GM21737 (cell line): Measurements from ENCODE around the gene CARNS1.
A peak's percentile ranks its signal among the peaks of the same experiment; 100 is the strongest.

Source experiments
- ATAC-seq: cut with Tn5 transposase; IDR thresholded peaks from one replicate; pipeline ENCODE4 v1.9.1; 2021; ENCODE audit warnings: mild to moderate bottlenecking, moderate library complexity; ENCODE audit not compliant: unreplicated experiment

The CARNS1 gene

DNA sequence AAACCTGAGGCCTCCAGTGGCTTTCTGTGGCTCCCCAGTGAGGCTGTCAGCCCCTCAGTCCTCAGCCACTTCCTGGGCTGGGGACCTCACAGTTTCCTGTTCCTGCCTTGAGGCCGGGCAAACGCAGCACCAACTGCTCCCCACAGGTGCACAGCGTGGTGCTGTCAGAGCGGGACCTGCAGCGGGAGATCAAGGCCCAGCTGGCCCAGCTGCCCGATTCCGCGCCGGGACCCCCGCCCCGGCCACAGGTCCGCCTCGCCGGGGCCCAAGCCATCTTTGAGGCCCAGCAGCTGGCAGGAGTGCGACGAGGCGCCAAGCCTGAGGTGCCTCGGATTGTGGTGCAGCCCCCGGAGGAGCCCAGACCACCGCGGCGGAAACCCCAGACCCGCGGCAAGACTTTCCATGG lies 6.2 kb upstream of the CARNS1 start:
- ATAC-seq = peak; percentile 43

DNA sequence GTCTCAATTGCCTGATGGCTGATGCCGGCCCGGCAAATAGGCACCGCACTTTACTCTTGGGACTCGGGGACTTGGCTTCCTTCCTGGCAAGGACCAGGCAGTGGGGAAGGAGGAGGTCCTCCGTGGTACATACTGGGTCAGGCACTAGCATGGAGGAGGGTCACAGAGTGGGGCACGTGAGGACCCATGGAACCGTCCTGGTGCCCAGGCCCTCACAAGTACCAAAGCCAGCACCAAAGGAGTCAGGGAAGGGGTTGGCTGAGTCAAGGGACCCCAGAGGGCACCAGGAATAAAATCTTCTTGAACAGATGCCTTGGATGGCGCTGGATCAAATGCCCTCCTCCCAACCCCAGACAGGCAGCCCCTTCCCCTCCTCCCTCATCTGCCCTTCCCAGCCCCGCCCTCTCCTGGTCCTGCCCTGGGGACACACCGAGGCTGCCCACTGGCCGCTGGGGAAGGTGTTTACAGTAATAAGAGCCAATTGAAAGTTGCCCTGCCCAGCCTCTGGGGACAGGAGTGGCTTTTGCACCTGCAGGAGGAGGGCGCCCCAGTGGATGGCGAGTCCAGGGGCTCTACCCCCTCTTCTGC lies 5.6 kb upstream of the CARNS1 start:
- no peak for ATAC-seq

- ATAC-seq = no peak
Observed at GRCh38 chr11:67410369-67410831, 5.1 kb upstream of the CARNS1 start.

DNA sequence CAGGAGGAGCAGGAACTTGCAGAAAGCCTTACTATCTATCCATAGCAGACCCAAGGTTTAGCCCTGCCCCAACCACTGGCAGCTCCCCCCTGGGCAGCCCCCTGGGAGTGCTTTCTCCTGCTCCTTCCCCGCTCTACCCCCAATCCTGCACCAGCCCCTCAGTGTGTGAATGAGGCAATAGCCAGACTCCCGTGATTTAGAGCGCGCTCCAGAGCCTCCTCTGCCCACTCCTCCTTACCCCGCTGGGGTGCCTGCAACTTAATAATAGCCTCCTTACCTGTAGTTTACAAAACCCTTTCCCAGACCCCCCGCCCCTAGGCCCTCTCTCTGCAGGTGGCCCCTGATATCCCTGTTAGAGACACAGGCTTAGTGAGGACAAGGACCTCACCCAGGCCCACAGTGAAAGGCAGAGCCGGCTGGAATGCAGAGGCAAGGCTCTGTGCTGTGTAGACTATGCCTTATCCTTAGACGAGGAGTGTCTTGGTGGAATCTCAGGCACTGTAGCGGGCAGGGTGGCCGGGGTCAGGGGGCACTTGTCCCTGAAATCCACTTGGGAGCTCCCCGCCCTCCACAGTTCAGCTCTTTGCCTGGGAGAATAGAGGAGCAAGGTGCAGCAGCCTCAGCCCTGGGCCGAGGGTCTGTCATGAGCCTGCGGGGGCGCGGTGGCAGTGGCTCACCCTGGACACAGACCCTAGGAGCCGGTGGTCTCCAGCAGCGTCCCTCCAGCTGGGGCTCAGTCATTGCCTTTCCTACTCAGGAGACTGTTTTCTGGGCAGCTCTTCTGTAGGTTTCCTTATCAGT lies 4.3 kb upstream of the CARNS1 start:
- no peak for ATAC-seq

- no peak for ATAC-seq
Observed at GRCh38 chr11:67411785-67412152, 3.7 kb upstream of the CARNS1 start.

GRCh38 chr11:67412495-67413179 lies 2.8 kb upstream of the CARNS1 start:
- no peak for ATAC-seq

GRCh38 chr11:67413266-67413849 lies 2.1 kb upstream of the CARNS1 start:
- no peak for ATAC-seq

- ATAC-seq = no peak
Observed at GRCh38 chr11:67416416-67417335, 1.2 kb downstream of the CARNS1 start.

- no peak for ATAC-seq
Observed at GRCh38 chr11:67417425-67417824, 1.9 kb downstream of the CARNS1 start.

GRCh38 chr11:67418476-67419281 lies 3.2 kb downstream of the CARNS1 start:
- ATAC-seq = no peak

- no peak for ATAC-seq
Observed at GRCh38 chr11:67419325-67420049, 4.0 kb downstream of the CARNS1 start.

DNA sequence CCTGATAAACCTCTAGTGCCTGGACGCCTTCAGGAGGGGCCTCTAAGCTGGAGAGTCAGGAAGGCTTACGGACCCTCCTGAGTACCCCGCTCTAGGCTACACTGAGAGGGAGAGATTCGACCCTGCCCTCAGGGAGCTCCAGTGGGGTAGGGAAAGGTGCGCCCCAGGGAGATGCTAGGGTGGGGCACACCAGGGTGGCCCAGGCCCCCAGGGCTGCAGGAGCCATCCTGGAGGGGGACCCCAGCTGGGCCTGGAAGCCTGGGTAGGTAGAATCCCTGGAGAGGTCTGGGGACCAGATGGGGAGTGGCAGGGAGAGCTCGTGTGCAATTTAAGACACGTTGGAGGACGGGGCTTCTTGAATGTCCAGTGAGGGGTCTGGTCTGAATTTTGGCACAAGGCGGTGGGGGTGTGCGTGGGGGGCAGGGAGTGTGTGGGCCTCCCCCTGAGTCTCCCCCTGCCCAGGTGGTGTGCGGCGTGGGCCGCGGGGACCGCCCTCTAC lies 4.7 kb downstream of the CARNS1 start:
- no peak for ATAC-seq

DNA sequence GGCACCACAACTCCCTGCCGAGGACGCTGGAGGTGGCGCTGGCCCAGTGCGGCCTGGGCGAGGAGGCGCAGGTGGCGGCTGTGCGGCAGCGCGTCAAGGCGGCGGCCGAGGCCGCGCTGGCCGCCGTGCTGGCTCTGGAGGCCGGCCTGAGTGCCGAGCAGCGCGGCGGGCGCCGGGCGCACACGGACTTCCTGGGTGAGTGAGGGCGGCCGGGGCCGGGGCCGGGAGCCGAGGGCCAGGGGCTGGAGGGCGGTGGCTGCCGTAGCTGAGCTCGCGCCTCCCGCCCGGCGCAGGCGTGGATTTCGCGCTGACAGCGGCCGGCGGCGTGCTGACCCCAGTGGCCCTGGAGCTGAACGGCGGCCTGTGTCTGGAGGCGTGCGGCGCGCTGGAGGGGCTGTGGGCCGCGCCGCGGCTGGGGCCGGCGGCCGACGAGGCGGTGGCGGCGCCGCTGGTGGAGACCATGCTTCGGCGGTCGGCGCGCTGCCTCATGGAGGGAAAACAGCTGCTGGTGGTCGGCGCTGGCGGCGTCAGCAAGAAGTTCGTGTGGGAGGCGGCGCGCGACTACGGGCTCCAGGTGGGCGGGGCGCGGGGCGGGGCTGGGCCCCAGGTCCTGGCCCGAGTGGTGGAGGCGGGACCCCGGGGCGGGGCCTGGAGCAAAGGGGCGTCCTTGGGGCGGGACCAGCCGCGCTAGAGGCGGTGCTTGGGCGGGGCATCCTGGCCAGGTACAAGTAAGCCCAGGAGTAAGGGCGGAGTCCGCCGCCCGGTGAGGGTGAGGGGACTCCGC lies 5.4 kb downstream of the CARNS1 start:
- peak; percentile 80 for ATAC-seq

GRCh38 chr11:67421430-67422031 lies 6.1 kb downstream of the CARNS1 start:
- no peak for ATAC-seq

DNA sequence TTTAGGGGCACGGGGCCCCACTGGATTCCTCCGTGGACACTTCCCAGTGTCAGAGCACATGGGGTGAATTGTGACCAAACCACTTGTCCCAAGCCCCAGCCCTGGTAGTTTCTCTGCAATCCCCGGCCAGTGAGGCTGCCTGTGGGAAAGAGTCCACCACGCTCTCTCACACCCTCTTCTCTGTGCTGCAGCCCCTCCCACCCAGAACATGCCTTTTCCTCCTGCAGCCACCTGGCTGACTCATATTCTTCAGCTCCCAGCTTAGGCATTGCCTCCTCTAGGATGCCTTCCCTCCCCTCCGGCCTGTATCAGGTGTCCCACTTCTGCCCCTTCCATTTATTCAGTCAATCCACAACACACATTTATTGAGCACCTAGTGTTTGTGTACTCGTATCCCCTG lies 7.4 kb downstream of the CARNS1 start:
- ATAC-seq = no peak

DNA sequence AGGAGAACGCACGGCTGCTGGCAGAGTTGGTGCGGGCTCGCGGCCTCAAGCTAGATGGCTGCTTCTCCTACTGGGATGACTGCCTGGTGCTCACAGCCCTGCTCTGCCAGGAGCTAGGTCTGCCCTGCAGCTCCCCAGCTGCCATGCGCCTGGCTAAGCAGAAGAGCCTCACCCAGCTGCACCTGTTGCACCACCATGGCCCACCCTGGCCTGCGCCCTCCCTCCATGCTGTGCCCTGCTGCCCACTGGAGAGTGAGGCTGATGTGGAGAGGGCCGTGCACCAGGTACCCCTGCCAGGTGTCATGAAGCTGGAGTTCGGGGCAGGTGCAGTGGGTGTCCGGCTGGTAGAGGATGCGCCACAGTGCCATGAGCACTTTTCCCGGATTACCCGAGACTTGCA lies 8.0 kb downstream of the CARNS1 start:
- no peak for ATAC-seq

DNA sequence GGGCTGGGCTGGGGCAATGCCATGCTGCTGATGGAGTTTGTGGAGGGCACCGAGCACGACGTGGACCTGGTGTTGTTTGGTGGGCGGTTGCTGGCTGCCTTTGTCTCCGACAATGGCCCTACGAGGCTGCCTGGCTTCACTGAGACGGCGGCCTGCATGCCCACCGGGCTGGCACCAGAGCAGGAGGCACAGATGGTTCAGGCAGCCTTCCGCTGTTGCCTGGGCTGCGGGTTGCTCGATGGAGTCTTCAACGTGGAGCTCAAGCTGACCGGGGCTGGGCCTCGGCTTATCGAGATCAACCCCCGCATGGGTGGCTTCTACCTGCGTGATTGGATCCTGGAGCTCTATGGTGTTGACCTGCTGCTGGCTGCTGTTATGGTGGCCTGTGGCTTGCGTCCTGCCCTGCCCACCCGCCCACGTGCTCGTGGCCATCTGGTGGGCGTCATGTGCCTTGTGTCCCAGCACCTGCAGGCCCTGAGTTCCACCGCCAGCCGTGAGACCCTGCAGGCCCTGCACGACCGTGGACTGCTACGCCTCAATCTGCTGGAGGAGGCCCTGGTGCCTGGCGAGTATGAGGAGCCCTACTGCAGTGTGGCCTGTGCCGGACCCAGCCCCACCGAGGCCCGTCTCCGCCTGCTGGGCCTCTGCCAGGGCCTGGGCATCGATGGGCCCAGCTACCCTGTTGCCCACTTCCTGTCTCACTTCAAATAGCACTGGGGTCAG lies 8.6 kb downstream of the CARNS1 start:
- ATAC-seq = no peak
